SK-N-SH (cell line): ENCODE results near the gene HOXA10. TPM values are rescaled to one million over a fixed set of nuclear protein-coding genes. Genes with fewer than 3 reads are reported as not detected.

Source experiments
- CTCF ChIA-PET: fragments of 300-600, 350-600 bp; formaldehyde crosslinking; extraction: SDS; loops from one replicate; lab custom pipeline; 2021; lab: Yijun Ruan, JAX
- POLR2A ChIA-PET: fragments of 350-600 bp; sonication (Branson Sonifier 250); formaldehyde crosslinking; extraction: SDS; loops from one replicate; lab custom pipeline; 2020; ENCODE audit warnings: antibody characterized with exemption, inconsistent platforms; lab: Yijun Ruan, JAX
- DNase-seq: peaks from one replicate; pipeline ENCODE4 v3.0.0; 2012
- H2AFZ ChIP-seq: fragments of 200-600 bp; sonication (generic); 2 replicates; pipeline ENCODE4 v1.8.1; 2016; ENCODE audit warnings: antibody characterized with exemption, mild to moderate bottlenecking, low read depth
- H3F3A ChIP-seq: fragments of 200-600 bp; sonication (generic); replicated peaks from 2 replicates; pipeline ENCODE3; 2016; ENCODE audit warnings: antibody characterized with exemption, mild to moderate bottlenecking; ENCODE audit not compliant: insufficient read depth
- H3K27ac ChIP-seq, 2 experiments: fragments of 200-500 bp in 1 of 2; fragments of 200-600 bp in 1 of 2; sonication (Bioruptor generic) in 1 of 2; sonication (generic), shearing (Covaris generic) in 1 of 2; 2 replicates each; pipeline versions ENCODE4 v1.5.1 to v1.6.1; 2014 to 2016; ENCODE audit warnings: low read depth in 2 of 2, inconsistent platforms in 1 of 2, low read length in 1 of 2, mild to moderate bottlenecking in 1 of 2, mixed read lengths in 1 of 2
- H3K27me3 ChIP-seq: fragments of 200-600 bp; sonication (generic), shearing (Covaris generic); 2 replicates; pipeline ENCODE4 v1.6.1; 2016; ENCODE audit warnings: mixed run types; ENCODE audit not compliant: insufficient read depth
- H3K36me3 ChIP-seq, 2 experiments: fragments of 200-500 bp in 1 of 2; fragments of 200-600 bp in 1 of 2; sonication (Bioruptor generic) in 1 of 2; sonication (generic) in 1 of 2; replicated peaks in 1 of 2; 2 replicates each; pipeline versions ENCODE3 to v1.5.1; 2014 to 2016; ENCODE audit warnings: low read length in 1 of 2, mild to moderate bottlenecking in 1 of 2; ENCODE audit not compliant: insufficient read depth in 2 of 2, control insufficient read depth in 1 of 2
- H3K4me1 ChIP-seq, 2 experiments: fragments of 200-500 bp in 1 of 2; fragments of 200-600 bp in 1 of 2; sonication (Bioruptor generic) in 1 of 2; sonication (generic), shearing (Covaris generic) in 1 of 2; 2 replicates each; pipeline versions ENCODE4 v1.5.1 to v1.6.1; 2014 to 2016; ENCODE audit warnings: low read depth in 1 of 2, low read length in 1 of 2, mixed run types in 1 of 2; ENCODE audit not compliant: insufficient read depth in 2 of 2, control insufficient read depth in 1 of 2
- H3K4me2 ChIP-seq: fragments of 200-600 bp; sonication (generic), shearing (Covaris generic); 2 replicates; pipeline ENCODE4 v1.6.1; 2017; ENCODE audit warnings: mixed run types
- H3K4me3 ChIP-seq, 2 experiments: fragments of 200-500 bp in 1 of 2; fragments of 200-600 bp in 1 of 2; sonication (Bioruptor generic) in 1 of 2; sonication (generic), shearing (Covaris generic) in 1 of 2; 2 replicates each; pipeline versions ENCODE4 v1.5.1 to v1.8.1; 2014 to 2016; ENCODE audit warnings: low read depth in 2 of 2, inconsistent platforms in 1 of 2, low read length in 1 of 2, mild to moderate bottlenecking in 1 of 2, mixed read lengths in 1 of 2, moderate library complexity in 1 of 2
- H3K79me2 ChIP-seq: fragments of 200-600 bp; sonication (generic); 2 replicates; pipeline ENCODE4 v1.8.1; 2017; ENCODE audit warnings: mild to moderate bottlenecking; ENCODE audit not compliant: insufficient read depth
- H3K9ac ChIP-seq: fragments of 200-600 bp; sonication (generic); 2 replicates; pipeline ENCODE4 v1.6.1; 2017; ENCODE audit warnings: mixed run types
- H3K9me2 ChIP-seq: fragments of 200-600 bp; sonication (generic); 2 replicates; pipeline ENCODE4 v1.6.1; 2017; ENCODE audit warnings: mixed run types
- H3K9me3 ChIP-seq: fragments of 200-600 bp; sonication (generic); 2 replicates; pipeline ENCODE4 v1.6.1; 2017; ENCODE audit warnings: mixed run types, mild to moderate bottlenecking, moderate library complexity
- H4K20me1 ChIP-seq: fragments of 200-600 bp; sonication (generic); 2 replicates; pipeline ENCODE4 v1.6.1; 2017; ENCODE audit warnings: mild to moderate bottlenecking, mixed run types; ENCODE audit not compliant: insufficient read depth
- CHD2 ChIP-seq: fragments of 150-350 bp; IDR thresholded peaks from 2 replicates; pipeline ENCODE4 v1.6.1; 2018; ENCODE audit warnings: low read length; ENCODE audit not compliant: partially characterized antibody
- EZH2phosphoT487 ChIP-seq: fragments of 200-600 bp; sonication (generic); IDR thresholded peaks from 2 replicates; pipeline ENCODE4 v1.6.1; 2017; ENCODE audit warnings: low read depth, mixed run types, mild to moderate bottlenecking, antibody characterized with exemption, moderate library complexity, borderline replicate concordance
- FOSL2 ChIP-seq: IDR thresholded peaks from 2 replicates; pipeline ENCODE4 v1.4.0; 2012; ENCODE audit warnings: low read depth, mild to moderate bottlenecking, moderate library complexity, borderline replicate concordance
- FOXM1 ChIP-seq: IDR thresholded peaks from 2 replicates; pipeline ENCODE4 v1.4.0; 2012; ENCODE audit warnings: low read depth, mild to moderate bottlenecking
- JUND ChIP-seq: IDR thresholded peaks from 2 replicates; pipeline ENCODE4 v1.4.0; 2012
- PBX3 ChIP-seq: IDR thresholded peaks from 2 replicates; pipeline ENCODE4; 2012
- RCOR1 ChIP-seq: fragments of 150-350 bp; IDR thresholded peaks from 2 replicates; pipeline ENCODE4 v1.6.1; 2017; ENCODE audit warnings: antibody characterized with exemption, low read length
- SMC3 ChIP-seq: IDR thresholded peaks from 2 replicates; pipeline ENCODE4 v1.6.1; 2012; ENCODE audit warnings: low read depth, low read length, improper control_type of control experiment
- USF1 ChIP-seq: IDR thresholded peaks from 2 replicates; pipeline ENCODE4 v1.4.0; 2012; ENCODE audit warnings: low read depth, borderline replicate concordance
- WGBS: methylation state at CpG from one replicate; pipeline ENCODE4 v1.1.6; 2017; ENCODE audit warnings: low lambda C conversion rate; 5-methylcytosine and 5-hydroxymethylcytosine counted together
- polyA plus RNA-seq, 3 experiments: library from polyadenylated mRNA; depleted of rRNA; stranded (reverse); fragments of >200 nt; gene quantifications; 2 replicates each; pipeline ENCODE4 v1.2.3, GENCODE V29; 2012

Gene HOXA10
- polyA plus RNA-seq, 1 of the 3 experiments (the other 2 are of a cell fraction) = not detected

GRCh38 chr7:27142580-27143022 is 31.5 kb downstream of the HOXA10 start:
- Histone ChIP-seq H2AFZ (no peak overlapping the region), H4K20me1 (no peaks in the 10 kb centered on the region), H3K4me2 (peak overlapping the region; percentile 42; the same call in 1 of the 2 replicates), H3K79me2 (no peaks in the 10 kb centered on the region), H3K9me2 (no peaks in the 10 kb centered on the region), H3K9ac (no peak overlapping the region), H3K4me1 (peaks cover 11 to 12% of the 10 kb centered on the region in 2 experiments; a peak in 1 of 4 replicates), H3K27ac (no peak overlapping the region), H3K4me3 (no peak overlapping the region), H3K27me3 (peaks cover 100% of the 10 kb centered on the region), H3F3A (no peaks in the 10 kb centered on the region), H3K36me3 (no peaks in the 10 kb centered on the region), H3K9me3 (no peaks in the 10 kb centered on the region)
- TF ChIP-seq FOXM1 (no peak), EZH2phosphoT487 (peak; percentile 39; the same call in 1 of the 2 replicates)
- ChIA-PET CTCF (interaction anchor here (1.0 to 10.9 kb wide), 13 partner anchors 9 to 1250 kb away, joined by 3 to 270 read pairs (median 7); partner anchors contain the start of genes HOXA3, HOXA4 and HOXA7), POLR2A (no interaction called here)
- 11% methylated on average over 29 of the region's 29 CpGs for WGBS
- no peak for DNase-seq

DNA sequence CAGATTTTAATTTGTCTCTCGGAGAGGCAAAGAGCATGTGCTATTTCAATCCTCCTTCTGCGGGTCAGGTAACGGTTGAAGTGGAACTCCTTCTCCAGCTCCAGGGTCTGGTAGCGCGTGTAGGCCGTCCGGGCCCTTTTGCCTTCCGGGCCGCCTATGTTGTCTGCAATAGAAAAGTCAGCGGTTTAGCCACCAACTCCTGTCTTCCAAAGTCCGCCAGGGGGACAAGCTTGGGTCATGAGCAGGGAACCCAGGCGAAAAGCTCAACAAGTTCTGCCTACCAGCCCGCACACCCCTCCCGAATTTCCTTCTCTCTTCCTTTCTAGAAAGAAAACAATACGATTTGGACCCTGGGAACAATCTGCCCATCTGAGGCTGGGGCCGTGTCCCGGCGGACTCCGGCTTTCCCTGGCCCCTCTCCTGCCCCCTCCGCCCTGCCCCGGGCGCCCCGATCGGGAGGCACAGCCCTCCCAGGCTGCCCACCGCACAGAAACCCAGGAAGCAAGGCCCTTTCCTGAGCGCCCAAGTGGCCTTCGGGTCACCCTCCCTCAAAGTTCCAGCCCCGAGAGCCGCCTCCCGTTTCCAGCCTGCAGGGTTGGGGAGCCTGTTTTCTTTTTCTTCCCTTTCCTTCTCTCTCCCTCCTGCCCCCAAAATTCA is 32.1 kb downstream of the HOXA10 start:
- H3K79me2 ChIP-seq = no peaks in the 10 kb centered on the region
- peak; percentile 50 for DNase-seq
- no peaks in the 10 kb centered on the region for H3F3A ChIP-seq
- ChIA-PET POLR2A (no interaction called here), CTCF (interaction anchor here (1.0 to 3.9 kb wide), 12 partner anchors 9 to 1249 kb away, joined by 3 to 36 read pairs (median 4); partner anchors contain the start of genes HOXA3 and HOXA4)
- H4K20me1 ChIP-seq = no peaks in the 10 kb centered on the region
- H3K27me3 ChIP-seq = peaks cover 100% of the 10 kb centered on the region
- H3K9me3 ChIP-seq = no peaks in the 10 kb centered on the region
- H3K36me3 ChIP-seq = no peaks in the 10 kb centered on the region
- H2AFZ ChIP-seq = no peak overlapping the region
- TF ChIP-seq EZH2phosphoT487 = 0 out of 2 replicates have a peak, but pooled peaks have one; percentile 18
- no peak for TF ChIP-seq JUND
- TF ChIP-seq USF1 = no peak
- no peak for TF ChIP-seq RCOR1
- no peak for TF ChIP-seq CHD2
- no peak for TF ChIP-seq FOSL2
- TF ChIP-seq SMC3 = no peak
- H3K4me2 ChIP-seq = no peak overlapping the region
- H3K4me3 ChIP-seq = no peak overlapping the region
- WGBS = 18% methylated on average over 20 of the region's 30 CpGs
- H3K4me1 ChIP-seq = peaks cover 11 to 12% of the 10 kb centered on the region in 2 experiments; a peak in 1 of 4 replicates
- H3K27ac ChIP-seq = no peak overlapping the region
- H3K9ac ChIP-seq = no peak overlapping the region
- H3K9me2 ChIP-seq = no peaks in the 10 kb centered on the region

GRCh38 chr7:27141137-27141922 is 32.8 kb downstream of the HOXA10 start:
- H3K27ac ChIP-seq = no peak overlapping the region
- no peak overlapping the region for H2AFZ ChIP-seq
- no peaks in the 10 kb centered on the region for H3K79me2 ChIP-seq
- H3K9me2 ChIP-seq = no peaks in the 10 kb centered on the region
- no peak overlapping the region for H3K4me3 ChIP-seq
- H3K36me3 ChIP-seq = no peaks in the 10 kb centered on the region
- WGBS = 39% methylated on average over 18 of the region's 18 CpGs
- ChIA-PET CTCF (interaction anchor here (0.8 to 3.8 kb wide), 13 partner anchors 10 to 1248 kb away, joined by 3 to 31 read pairs (median 4); partner anchors contain the start of genes HOXA3 and HOXA4), POLR2A (no interaction called here)
- H3K4me2 ChIP-seq = no peak overlapping the region
- no peaks in the 10 kb centered on the region for H3F3A ChIP-seq
- no peak for DNase-seq
- peaks cover 11 to 12% of the 10 kb centered on the region in 2 experiments; a peak in 1 of 4 replicates for H3K4me1 ChIP-seq
- H3K9me3 ChIP-seq = no peaks in the 10 kb centered on the region
- peaks cover 100% of the 10 kb centered on the region for H3K27me3 ChIP-seq
- no peaks in the 10 kb centered on the region for H4K20me1 ChIP-seq
- no peak overlapping the region for H3K9ac ChIP-seq
- TF ChIP-seq EZH2phosphoT487 (0 out of 2 replicates have a peak, but pooled peaks have one; percentile 49), PBX3 (no peak)
